HG02938 (cell line): ENCODE data around the gene YPEL2.
A peak's percentile ranks its signal among the peaks of the same experiment; 100 is the strongest.
"Not testable (repeated sequence)": the region's sequence is repeated elsewhere in the genome, so short reads cannot be mapped to it uniquely, and the experiment has no call there.

Experiments
- ATAC-seq: cut with Tn5 transposase; IDR thresholded peaks from one replicate; pipeline ENCODE4 v1.9.1; 2021; ENCODE audit warnings: mild to moderate bottlenecking, moderate library complexity; ENCODE audit not compliant: unreplicated experiment

YPEL2 gene, protein sequence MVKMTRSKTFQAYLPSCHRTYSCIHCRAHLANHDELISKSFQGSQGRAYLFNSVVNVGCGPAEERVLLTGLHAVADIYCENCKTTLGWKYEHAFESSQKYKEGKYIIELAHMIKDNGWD

DNA sequence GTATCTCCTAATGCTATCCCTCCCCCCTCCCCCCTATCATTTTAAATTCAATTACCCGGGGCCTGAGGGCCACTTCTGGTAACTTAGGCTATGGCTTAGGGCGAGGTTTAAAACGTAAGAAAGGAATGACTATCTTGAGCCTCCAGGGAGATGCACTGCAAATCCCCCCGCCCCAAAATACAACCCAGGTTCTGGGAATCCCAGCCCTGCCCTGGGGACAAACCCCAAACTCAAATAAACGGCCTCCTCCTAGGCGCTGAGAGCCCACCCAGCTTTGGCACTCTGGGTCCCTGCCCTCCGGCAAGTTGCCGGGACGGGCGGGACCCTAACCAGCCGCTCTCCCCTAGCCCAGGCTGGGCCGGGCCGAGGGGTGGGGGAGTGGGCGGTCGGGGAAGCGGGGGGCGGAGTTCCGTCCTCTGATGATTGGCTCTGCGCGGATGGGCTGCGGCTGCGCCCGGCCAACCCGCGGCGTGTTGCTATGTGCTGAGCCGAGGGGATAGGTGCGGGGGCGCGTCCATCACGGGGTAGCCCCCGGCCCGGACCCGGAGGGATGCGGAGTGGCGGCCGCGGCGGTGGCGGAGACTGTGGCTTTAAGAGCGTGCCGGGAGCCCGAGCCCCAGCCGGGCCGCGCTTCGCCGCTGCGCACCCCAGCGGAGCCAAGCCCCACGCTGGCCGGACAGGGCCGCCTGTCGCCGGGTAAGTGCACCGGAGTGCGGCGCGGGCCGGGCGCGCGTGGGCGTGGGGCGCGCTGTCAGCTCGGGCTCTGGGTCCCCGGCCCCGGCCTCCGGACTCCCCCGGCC lies at the start of gene YPEL2:
YPEL2 (plus strand) TSS at position 527 of the 800 bp plus-strand sequence. CDS start 21,755 bp downstream, outside the sequence.
- peak; percentile 75 for ATAC-seq

DNA sequence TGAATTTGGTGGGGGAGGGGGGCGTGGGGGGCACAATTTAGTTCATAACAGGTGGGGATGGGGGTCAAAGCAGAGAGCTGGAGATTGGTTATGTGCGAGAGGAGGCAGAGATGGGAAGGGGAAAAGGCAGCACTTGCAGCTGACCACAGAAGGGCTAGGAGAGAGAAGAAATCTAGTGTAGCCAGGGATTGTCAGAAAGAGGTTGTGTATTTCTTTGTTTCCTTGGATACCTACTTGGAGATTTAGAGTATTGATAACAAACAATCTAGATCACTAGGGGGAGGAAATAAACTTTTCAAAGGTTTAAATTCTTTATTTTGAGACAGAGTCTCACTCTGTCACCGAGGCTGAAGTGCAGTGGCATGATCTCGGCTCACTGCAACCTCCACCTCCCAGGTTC lies 47.1 kb upstream of the YPEL2 start:
- no peak for ATAC-seq

DNA sequence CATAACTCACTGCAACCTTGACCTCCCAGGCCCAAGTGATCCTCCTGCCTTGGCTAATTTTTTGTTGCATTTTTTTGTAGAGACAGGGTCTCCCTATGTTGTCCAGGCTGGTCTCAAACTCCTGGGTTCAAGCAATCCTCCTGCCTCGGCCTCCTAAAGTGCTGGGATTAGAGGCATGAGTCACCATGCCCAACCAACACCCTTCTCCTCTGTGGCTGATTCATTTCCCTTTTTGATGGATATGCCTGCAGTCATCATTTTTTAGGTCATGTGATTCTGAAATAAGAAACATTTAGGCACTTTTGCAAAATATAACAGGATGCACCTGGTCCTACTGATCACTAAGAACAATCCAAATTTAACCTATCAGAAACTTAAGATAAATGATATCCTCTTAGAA lies 44.0 kb upstream of the YPEL2 start:
- ATAC-seq, result no peak

DNA sequence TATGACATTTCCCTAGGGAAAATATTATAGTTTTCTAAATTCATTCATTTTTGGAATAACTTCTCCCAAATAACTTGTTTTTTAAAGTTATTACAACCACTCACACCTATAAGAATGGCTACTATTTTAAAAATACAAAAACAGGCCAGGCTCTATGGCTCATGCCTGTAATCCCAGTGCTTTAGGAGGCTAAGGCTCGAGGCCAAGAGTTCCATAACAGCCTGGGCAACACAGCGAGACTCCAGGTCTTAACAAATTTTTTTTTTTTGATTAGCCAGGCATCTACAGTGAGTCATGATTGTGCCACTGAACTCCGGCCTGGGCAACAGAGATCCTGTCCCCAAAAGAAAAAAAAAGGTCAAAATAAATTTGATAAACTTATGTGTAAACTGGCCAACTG lies 43.6 kb upstream of the YPEL2 start:
- no peak for ATAC-seq

DNA sequence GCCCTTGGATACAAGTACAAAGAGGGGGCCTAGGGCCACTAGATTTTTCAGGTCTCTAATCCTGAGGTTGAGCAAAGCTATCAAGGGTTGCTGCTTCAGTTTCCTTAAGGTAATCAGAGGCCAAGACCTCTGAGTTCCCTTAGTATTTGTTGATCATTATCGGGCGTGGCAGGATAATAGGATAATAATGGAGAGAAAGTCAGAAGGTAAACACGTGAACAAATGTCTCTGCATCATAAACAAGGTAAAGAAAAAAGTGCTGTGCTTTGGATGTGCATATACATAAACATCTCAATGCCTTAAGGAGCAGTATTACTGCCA lies 41.5 kb upstream of the YPEL2 start:
- ATAC-seq, result no peak

DNA sequence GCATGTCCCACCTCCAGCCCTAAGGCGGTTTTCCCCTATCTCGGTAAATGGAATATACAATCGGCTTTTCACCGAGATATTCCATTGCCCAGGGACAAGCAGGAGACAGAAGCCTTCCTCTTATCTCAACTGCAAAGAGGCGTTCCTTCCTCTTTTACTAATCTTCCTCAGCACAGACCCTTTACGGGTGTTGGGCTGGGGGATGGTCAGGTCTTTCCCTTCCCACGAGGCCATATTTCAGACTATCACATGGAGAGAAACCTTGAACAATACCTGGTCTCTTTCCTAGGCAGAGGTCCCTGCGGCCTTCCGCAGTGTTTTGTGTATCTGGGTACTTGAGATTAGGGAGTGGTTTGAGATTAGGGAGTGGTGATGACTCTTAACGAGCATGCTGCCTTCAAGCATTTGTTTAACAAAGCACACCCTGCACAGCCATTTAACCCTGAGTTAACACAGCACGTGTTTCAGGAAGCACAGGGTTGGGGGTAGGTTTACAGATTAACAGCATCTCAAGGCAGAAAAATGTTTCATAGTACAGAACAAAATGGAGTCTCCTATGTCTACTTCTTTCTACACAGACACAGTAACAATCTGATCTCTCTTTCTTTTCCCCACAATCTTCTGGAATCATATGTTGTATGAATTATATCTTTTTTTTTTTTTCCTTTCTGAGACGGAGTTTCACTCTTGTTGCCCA lies 41.0 kb upstream of the YPEL2 start:
- ATAC-seq, result not testable (repeated sequence)

DNA sequence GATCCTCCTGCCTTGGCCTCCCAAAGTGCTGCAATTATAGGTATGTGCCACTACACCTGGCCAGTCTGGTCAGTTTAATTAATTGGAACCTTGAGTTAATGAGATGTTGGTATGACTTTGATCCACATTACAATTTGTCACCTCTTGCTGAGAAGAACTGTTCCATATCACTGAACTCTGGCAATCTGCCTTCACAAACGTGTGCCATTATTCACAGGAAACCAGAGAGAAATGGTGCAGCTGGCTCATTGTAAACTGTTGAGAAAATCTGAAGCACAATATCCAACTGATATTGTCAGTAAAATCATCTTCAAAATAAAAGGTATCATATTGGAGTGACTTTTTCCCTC lies 39.3 kb upstream of the YPEL2 start:
- ATAC-seq, result no peak

DNA sequence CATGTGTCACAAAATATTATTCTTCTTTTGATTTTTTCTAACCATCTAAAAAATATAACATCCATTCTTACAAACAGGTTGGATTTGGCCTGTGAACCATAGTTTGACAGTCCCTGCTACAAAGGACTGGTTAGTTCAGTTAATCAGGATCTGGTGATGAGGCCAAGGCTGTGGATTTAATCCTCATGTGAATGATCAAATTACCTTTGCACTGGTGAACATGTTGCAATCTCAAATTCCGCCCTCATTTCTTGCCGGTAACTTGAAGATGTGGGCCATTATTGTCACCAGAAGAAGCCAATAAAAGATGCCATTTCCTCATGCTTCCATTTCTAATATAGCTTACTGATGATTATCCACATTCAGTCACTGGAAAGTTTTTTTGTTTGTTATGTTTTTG lies 35.3 kb upstream of the YPEL2 start:
- no peak for ATAC-seq

DNA sequence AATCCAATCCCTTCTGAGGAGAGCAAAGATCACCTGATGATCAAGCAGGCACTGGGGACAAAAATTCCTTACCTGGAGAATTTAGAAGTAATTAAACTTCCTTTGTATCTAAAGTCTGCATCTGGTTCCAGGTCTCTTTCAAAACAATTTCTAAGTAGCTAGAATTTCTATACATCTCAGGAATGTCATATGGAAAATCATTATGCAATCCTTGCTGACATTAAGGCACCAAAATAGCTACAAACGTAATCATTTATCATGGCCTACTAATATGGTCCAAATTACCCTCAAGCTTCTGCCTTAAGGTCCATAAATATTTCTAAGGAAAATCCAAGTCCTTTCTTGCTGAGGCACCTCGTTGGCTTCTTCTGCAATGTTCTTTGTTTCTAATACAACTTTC lies 32.9 kb upstream of the YPEL2 start:
- ATAC-seq, result no peak

DNA sequence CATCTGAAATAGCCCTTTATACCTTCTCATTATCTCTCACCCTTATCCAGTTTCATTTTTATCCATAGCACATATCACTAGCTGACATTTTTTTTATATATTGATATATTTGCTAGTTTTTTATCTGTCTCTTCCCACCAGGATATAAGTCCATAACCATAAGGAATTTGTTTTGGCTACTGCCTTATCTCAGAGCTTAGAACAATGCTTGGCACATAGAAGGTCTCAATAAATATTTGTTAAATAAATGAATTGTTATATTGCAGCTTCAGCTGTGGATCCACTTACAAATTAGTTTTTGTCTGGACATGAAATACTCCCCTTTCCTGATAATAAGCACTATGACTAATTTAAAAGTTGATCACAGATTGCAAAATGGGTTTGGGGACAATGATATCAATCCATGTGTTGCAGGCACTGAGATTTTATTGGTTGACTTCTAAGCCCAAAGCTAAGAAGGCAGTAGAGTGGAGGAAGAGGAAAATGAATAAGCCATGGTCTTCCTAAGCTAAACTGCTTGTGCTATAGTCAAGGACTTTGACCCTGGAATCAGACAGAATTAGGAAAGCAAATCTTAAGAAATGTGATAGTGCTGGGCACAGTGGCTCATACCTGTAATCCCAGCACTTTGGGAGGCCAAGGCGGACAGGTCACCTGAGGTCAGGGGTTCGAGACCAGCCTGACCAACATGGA lies 31.9 kb upstream of the YPEL2 start:
- ATAC-seq, result no peak

DNA sequence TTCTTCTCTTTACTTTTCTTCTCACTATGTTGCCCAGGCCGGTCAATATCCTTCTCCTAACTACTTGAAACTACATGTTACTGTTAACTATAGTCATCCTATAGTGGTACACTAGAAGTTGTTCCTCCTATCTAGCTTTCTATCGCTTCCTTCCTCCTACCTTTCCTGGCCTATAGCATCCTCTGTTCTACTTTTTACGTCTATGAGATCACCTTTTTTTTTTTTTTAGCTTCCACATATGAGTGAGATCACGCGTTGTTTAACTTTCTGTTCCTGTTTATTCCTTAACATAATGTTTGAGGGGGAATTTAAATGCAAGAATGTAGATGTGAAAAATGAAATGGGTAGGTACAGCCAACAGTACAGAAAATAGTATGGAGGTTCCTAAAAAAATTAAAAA lies 30.5 kb upstream of the YPEL2 start:
- ATAC-seq, result no peak

DNA sequence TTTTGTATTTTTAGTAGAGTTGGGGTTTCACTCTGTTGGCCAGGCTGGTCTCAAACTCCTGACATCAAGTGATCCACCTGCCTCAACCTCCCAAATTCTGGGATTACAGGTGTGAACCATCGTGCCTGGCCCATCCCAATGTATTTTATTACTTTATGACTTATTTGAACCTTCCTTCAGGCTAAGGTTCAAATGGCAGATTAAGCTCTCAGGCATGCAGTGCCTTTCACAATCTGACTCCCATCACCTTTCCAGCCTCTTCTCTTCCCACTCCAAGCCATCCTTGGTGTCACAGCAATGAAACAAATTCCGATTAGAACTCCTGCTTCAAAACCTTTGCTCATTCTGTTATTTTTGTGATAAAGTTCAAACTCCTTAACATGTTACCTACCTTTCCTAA lies 26.6 kb upstream of the YPEL2 start:
- no peak for ATAC-seq

DNA sequence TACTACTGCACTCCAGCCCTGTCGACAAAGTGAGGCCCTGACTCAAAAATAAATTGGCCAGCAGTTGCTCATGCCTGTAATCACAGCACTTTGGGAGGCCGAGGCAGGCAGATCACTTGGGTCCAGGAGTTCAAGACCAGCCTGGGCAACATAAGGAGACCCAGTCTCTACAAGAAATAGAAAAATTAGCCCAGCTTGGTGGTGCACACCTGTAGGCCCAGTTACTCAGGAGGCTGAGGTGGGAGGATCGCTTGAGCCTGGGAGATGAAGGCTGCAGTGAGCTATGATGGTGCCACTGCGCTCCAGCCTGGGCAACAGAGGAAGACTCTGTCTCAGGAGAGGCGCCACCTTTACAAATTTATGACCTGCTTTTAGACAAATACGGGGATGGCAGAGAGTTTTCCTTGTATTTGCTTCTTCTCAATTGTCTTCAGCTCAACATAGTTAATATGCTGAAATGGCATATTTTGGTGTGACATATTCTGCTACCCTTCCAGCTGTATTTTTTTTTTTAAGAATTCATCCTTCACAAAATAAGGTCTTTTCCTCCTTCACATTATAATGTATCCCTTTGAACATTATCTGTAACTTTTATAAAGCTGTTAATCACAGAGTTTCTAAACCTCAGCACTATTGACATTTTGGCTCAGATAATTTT lies 21.1 kb upstream of the YPEL2 start:
- no peak for ATAC-seq

DNA sequence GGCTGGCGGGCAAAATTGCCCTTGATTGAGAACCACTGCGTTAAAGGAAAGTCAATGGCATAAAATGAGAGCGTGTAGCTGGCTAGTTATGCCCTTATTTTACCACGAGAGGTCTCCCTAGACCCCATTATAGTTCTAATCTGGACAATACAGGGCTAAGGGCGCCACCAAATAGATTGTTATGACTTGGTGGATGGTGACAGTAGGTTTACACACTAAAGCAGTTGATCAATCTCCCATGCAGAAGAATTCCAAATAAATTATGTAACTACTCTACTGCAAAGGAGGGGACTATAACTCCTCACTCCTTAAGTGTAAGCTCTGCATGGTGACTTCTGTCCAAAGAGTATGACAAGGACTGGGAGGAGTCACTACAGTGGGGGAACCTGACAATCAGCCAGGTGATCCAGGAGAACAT lies 20.4 kb upstream of the YPEL2 start:
- no peak for ATAC-seq

DNA sequence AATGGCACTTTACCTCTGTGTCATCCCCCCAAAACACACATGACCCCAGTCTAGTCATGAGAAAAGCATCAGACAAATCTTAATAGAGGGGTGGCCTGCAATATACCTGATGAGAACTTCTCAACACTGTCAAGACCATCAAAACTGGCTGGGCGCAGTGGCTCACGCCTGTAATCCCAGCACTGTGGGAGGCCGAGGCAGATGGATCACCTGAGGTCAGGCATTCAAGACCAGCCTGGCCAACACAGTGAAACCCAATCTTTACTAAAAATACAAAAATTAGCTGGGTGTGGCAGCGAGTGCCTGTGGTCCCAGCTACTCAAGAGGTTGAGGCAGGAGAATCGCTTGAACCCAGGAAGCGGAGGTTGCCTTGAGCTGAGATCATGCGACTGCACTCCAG lies 19.9 kb upstream of the YPEL2 start:
- not testable (repeated sequence) for ATAC-seq

DNA sequence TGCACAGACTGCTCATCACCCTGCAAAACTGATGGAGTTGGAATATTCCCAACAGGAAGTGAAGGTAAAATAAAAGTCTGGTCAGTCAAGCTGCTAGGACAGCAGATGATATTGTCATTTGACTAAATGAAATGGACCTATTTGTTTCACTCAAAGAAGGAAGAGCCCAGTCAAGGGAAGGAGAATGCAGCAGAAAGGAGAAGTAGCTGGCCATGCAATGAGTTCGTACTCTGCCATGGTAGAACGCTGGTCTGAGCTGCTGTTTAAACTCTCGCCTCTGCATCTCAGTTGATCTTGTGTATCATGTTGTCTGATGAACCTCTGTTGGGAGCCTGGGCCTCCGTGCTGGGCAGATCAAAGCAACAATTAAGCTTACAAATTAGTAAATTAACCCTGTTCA lies 15.6 kb upstream of the YPEL2 start:
- ATAC-seq, result no peak

DNA sequence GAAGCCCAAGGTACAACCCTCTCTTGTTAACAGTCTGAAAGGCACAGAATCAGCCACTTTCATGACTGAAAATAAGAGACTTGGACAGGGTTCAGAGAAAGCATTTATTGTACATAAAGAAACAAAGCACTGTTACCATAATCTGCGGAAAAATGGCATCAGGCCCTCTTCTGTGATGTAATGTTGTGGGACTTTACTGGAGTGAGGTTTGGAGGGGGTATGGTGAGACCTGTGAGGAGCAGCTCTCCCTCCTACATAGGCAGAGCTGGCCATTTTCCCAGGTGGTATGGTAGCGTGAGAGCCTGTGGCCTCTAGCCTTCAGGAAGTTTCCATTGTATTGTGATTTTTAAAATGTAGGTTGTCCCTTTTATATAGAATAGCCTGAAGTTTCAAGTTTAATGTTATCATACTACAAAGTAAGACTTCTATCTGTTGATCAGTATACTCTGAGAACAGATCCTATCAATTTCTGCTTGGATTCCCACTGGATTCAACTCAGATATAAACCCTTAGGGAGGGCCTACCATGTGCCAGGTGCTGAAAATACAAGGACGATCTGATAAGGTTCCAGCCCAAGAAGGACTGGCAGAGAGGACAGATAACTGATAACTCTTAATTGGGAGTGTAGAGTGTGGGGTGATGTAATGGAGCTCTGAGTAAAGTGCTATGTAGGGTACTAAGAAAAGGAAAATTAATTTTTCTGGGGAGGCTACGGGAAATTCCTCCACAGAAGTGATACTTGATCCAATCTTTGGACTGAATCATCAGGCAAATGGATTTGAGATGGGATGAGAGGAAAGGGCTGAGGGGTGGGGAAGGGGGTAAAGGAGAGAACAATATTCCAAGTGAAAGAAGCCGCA lies 4.1 kb upstream of the YPEL2 start:
- ATAC-seq, result no peak

DNA sequence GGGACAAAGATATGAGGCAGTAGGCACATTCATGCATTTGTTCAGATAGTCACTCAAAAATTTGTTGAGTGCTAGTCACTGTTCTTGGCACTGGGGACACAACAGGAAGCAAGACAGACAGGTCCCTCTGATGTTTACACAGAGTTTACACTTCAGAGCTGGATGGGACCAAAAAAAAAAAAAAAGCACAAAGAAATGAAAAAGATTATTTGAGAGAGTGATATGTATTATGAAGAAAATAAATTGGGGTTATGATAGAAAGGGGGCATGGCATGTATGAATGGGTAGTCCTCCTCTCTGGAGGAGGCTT lies 3.5 kb upstream of the YPEL2 start:
- no peak for ATAC-seq

DNA sequence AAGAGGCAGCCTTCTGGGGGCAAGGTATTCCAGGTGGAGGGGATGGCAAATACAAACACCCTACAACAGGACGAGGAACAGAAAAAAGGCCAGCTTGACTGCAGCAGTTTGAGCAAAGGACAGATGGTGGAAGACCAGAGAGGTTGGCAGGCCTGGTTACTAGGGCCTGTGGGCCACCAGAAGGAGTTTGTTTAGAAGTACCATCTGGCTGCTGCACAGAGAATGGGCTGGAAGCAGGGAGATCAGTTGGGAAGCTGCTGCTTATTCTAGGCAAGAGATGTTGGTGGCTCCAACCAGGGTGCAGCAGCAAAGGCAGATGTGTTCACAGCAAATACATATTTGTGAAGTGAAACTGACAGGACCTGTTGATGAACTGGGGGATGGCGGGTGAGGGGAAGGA lies 2.9 kb upstream of the YPEL2 start:
- ATAC-seq, result no peak

DNA sequence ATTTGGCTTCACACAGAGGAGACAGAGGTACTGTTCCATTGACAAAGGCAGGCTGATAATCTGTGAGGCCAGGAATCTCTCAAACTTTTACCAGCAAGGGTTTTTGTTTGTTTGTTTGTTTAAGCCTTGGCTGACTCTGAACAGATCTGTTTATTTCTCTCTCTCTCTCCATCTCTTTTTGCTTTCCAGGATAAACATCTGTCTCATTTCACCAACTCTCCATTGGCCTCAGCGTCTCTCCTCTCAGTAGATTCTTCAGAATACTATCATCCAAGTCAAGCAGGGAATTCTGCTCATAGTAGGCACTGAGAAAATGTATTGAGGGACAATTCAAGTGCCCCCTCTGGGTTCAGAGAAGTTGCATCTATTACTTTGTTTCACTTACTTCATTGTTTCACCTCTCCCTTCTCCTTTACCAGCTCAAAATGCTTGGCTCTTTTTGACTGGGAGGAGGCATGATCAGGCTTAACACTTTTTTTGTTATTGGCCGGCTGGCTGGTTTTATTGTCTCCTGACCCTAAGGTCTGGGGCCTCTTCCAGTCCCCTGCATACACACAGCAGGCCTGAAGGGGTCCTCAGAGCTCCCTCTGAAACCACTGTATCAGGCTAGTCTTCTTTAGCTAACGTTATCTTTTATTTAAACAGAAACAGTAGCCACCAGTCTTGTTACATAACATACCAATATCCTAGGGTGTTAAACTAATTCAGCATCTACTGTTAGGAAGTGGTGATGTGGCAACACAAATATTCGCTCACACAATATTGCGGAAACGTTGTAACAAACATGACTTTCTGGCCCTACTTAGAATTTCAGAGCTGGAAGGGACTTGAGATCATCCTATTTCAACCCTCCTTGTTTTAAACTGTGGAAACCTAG lies 2.0 kb upstream of the YPEL2 start:
- ATAC-seq, result no peak
